T-cell (primary cell): ENCODE results near the gene ETFA. TPM values are rescaled to one million over a fixed set of nuclear protein-coding genes. Genes with fewer than 3 reads are reported as not detected.

ENCODE experiments used
- ATAC-seq, 4 experiments: fragments of 200-7000 bp in 3 of 4; fragments of 150-1000 bp in 1 of 4; cut with Tn5 transposase; replicated peaks in 1 of 4; 1 replicate in 3 of 4; 2 replicates in 1 of 4; pipeline ENCODE4 v1.10.0; 2021; ENCODE audit warnings: moderate library complexity in 3 of 4, mild to moderate bottlenecking in 2 of 4, moderate number of reproducible peaks in 1 of 4
- CTCF ChIA-PET, 2 donors: fragments of 300-600 bp; sonication (Branson Sonifier 250); formaldehyde crosslinking; loops; one replicate each; lab custom pipeline; 2022; ENCODE audit warnings: antibody characterized with exemption in 2 of 2; lab: Charles Lee
- POLR2A ChIA-PET, 2 donors: fragments of 300-600 bp; sonication (Branson Sonifier 250); formaldehyde crosslinking; loops; one replicate each; lab custom pipeline; 2022; ENCODE audit warnings: antibody characterized with exemption in 2 of 2; lab: Charles Lee
- DNase-seq, 35 experiments: peaks; one replicate each; pipeline versions ENCODE4 v3.0.0 to v3.0.0-alpha.2; 2013 to 2023
- H3K27ac ChIP-seq: one replicate; pipeline ENCODE4 v1.5.1; 2013; ENCODE audit warnings: low read length
- H3K27me3 ChIP-seq, 2 experiments: replicated peaks in 1 of 2; 1 replicate in 1 of 2; 2 replicates in 1 of 2; pipeline versions ENCODE4 v1.6.1 to v1.7.0; 2013; ENCODE audit warnings: low read length in 1 of 2, mixed read lengths in 1 of 2; ENCODE audit not compliant: control insufficient read depth in 2 of 2, insufficient read depth in 2 of 2; ENCODE audit errors: extremely low read depth in 1 of 2
- H3K36me3 ChIP-seq, 2 donors: 1 replicate in 1 of 2; 2 replicates in 1 of 2; pipeline versions ENCODE4 v1.6.1 to v1.7.0; 2013; ENCODE audit warnings: low read length in 1 of 2; ENCODE audit not compliant: control insufficient read depth in 2 of 2, insufficient read depth in 1 of 2; ENCODE audit errors: extremely low read depth in 1 of 2
- H3K4me1 ChIP-seq, 2 experiments: 1 replicate in 1 of 2; 2 replicates in 1 of 2; pipeline versions ENCODE4 v1.6.1 to v1.7.0; 2013; ENCODE audit warnings: low read length in 2 of 2, mixed read lengths in 1 of 2; ENCODE audit not compliant: insufficient read depth in 2 of 2, control insufficient read depth in 1 of 2; ENCODE audit errors: extremely low read depth in 1 of 2
- H3K4me3 ChIP-seq, 2 donors: 1 replicate in 1 of 2; 2 replicates in 1 of 2; pipeline versions ENCODE4 v1.5.1 to v1.7.0; 2013; ENCODE audit warnings: mild to moderate bottlenecking in 2 of 2, low read length in 1 of 2, moderate library complexity in 1 of 2; ENCODE audit not compliant: control insufficient read depth in 1 of 2; ENCODE audit errors: extremely low read depth in 1 of 2
- H3K9me3 ChIP-seq: 2 replicates; pipeline ENCODE4 v1.7.0; 2013
- H3K27ac Mint-ChIP-seq, 2 donors: one replicate each; pipeline ENCODE4 v1.8.0; 2020 to 2021; ENCODE audit warnings: mild to moderate bottlenecking in 2 of 2, mixed read lengths in 2 of 2
- H3K27me3 Mint-ChIP-seq, 2 donors: one replicate each; pipeline ENCODE4 v1.8.0; 2021 to 2022; ENCODE audit warnings: mixed read lengths in 2 of 2
- H3K36me3 Mint-ChIP-seq: one replicate; pipeline ENCODE4 v1.8.0; 2021; ENCODE audit warnings: mixed read lengths
- H3K4me1 Mint-ChIP-seq, 3 donors: one replicate each; pipeline ENCODE4 v1.8.0; 2020 to 2022; ENCODE audit warnings: mixed read lengths in 3 of 3, mild to moderate bottlenecking in 1 of 3
- H3K4me3 Mint-ChIP-seq, 3 donors: one replicate each; pipeline ENCODE4 v1.8.0; 2020 to 2022; ENCODE audit warnings: mild to moderate bottlenecking in 3 of 3, mixed read lengths in 3 of 3, moderate library complexity in 3 of 3
- H3K9me3 Mint-ChIP-seq, 3 donors: one replicate each; pipeline ENCODE4 v1.8.0; 2020 to 2022; ENCODE audit warnings: mixed read lengths in 3 of 3
- WGBS: methylation state at CpG from one replicate; pipeline ENCODE4 v1.1.5; 2013; ENCODE audit warnings: missing lambda C conversion rate; ENCODE audit not compliant: insufficient coverage; 5-methylcytosine and 5-hydroxymethylcytosine counted together
- total RNA-seq, 35 experiments: library from RNA in 6 of 35; stranded (reverse) in 6 of 35; fragments of 120-200 nt in 1 of 35; gene quantifications; one replicate each; pipeline versions ENCODE4 v1.2.1 to v1.2.4 and lab custom pipeline; 2013 to 2026

ETFA gene
- total RNA-seq, 5 donors from 2014 or later (not counting 1 experiment from before 2014, with no cell fraction given), result 34.6 to 53.9 (median 50.4) TPM

DNA sequence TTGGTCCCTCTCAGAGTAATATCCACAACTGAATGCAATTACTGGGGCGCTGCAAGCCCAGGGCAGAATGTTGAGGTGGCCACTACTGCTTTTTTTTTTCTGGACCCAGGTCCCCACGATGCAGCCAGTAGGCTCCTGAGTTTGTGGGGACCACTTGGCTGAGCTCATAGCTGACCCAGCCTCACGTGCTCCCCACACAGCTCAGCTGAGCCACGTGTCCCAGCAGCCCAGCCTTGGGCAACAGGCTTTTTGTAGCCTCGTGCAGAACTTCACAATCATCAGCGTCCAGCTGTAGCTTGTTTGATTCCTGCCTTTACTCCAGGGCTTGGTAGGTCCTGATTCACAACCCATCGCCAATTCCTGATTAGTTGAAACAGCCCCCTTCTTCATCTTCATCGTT lies 117.3 kb downstream of the ETFA start:
- Mint-ChIP-seq H3K4me3 (no peak overlapping the region), H3K4me1 (peaks cover 13 to 15% (median 13%) of the 10 kb centered on the region in 3 donors), H3K27me3 (peaks cover 19 to 23% of the 10 kb centered on the region in 2 donors), H3K9me3 (no peaks in the 10 kb centered on the region), H3K27ac (no peak overlapping the region), H3K36me3 (no peaks in the 10 kb centered on the region)
- ATAC-seq (no peak), DNase-seq (no peak)
- Histone ChIP-seq H3K36me3 (peaks cover 0 to 2% of the 10 kb centered on the region in 2 donors), H3K27me3 (peaks cover 0 to 39% of the 10 kb centered on the region in 2 experiments), H3K4me3 (no peak overlapping the region), H3K27ac (no peak overlapping the region), H3K9me3 (no peaks in the 10 kb centered on the region), H3K4me1 (peaks cover 0 to 15% of the 10 kb centered on the region in 2 experiments)
- CTCF ChIA-PET, result interaction anchor here in 1 of 2 donors (1.3 kb wide), 1 partner anchor 10 kb away, joined by 3 read pairs; no protein-coding TSS in a partner anchor
- POLR2A ChIA-PET, result interaction anchor here in 1 of 2 donors (0.5 kb wide), 1 partner anchor 1386 kb away, joined by 3 read pairs; no protein-coding TSS in a partner anchor
- WGBS, result 69% methylated on average over 8 of the region's 8 CpGs

DNA sequence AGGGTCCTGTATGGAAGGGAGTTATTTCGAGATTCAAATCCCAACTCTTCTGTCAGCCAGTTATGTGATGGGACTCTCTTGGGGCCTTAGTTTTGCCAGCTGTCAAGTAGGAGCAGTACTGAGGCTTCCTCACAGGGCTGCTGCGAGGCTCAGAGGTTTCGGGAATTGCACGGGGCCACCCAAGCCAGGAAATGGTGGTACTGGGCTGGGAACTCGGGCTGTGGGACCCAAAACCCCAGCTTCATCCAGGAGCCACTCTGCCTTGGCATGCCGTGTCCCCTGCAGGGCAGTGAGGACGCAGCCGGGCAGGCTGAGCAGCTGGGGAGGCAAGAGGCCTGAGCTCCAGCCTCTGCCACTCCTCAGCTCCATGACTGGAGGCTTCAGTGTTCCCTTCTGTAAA lies 118.6 kb downstream of the ETFA start:
- Mint-ChIP-seq H3K4me1 (peaks cover 13 to 15% (median 13%) of the 10 kb centered on the region in 3 donors), H3K36me3 (no peaks in the 10 kb centered on the region), H3K4me3 (no peak overlapping the region), H3K27ac (no peak overlapping the region), H3K27me3 (peaks cover 28 to 33% of the 10 kb centered on the region in 2 donors), H3K9me3 (no peaks in the 10 kb centered on the region)
- Histone ChIP-seq H3K4me3 (no peak overlapping the region), H3K4me1 (peaks cover 0 to 15% of the 10 kb centered on the region in 2 experiments), H3K36me3 (peaks cover 0 to 2% of the 10 kb centered on the region in 2 donors), H3K27me3 (peaks cover 0 to 40% of the 10 kb centered on the region in 2 experiments), H3K9me3 (no peaks in the 10 kb centered on the region), H3K27ac (no peak overlapping the region)
- DNase-seq, result no peak
- POLR2A ChIA-PET, result no interaction called here
- no peak for ATAC-seq
- CTCF ChIA-PET, result interaction anchor here (0.6 to 1.3 kb wide), 2 partner anchors 8 to 1351 kb away, joined by 3 read pairs; no protein-coding TSS in a partner anchor
- WGBS, result 96% methylated on average over 7 of the region's 8 CpGs

DNA sequence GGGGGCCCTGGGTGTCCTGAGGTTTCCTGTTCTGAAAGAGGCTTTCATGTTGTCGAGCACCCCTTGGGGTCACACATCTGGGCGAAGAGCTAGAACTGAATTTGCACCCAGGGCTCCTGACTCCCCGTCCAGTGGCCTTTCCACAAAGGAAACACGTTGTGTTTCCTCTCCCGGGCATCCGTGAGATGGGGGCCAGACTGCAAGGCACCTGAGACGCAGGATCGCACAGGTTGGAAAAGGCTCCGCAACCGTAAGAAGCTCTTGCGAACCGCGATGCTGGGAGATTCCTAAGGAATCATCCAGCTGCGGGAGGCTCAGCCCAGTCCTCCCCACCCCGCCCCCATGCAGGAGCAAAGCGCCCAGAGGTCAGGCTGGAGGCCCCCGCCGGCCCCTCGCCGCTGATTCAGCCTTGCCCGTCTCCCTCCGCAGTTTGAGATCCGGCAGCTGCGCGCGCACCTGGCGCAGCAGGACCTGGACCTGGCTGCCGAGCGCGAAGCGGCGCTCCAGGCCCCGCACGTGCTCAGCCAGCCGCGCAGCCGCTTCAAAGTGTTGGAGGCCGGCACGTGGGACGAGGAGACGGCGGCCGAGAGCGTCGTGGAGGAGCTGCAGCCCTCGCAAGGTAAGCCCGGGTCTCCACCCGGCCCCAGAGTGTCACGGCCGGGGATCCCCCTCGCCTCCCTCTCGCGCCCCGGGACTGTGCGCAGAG lies 119.6 kb downstream of the ETFA start:
- Histone ChIP-seq H3K36me3 (no peaks in the 10 kb centered on the region), H3K27me3 (peaks cover 0 to 50% of the 10 kb centered on the region in 2 experiments), H3K27ac (no peak overlapping the region), H3K4me1 (peaks cover 0 to 15% of the 10 kb centered on the region in 2 experiments), H3K9me3 (no peaks in the 10 kb centered on the region), H3K4me3 (no peak overlapping the region)
- WGBS, result 62% methylated on average over 54 of the region's 55 CpGs
- no peaks in the 10 kb centered on the region for H3K36me3 Mint-ChIP-seq
- no peak overlapping the region for H3K27ac Mint-ChIP-seq
- POLR2A ChIA-PET, result no interaction called here
- DNase-seq (no peak), ATAC-seq (no peak)
- peaks cover 31 to 37% of the 10 kb centered on the region in 2 donors for H3K27me3 Mint-ChIP-seq
- peak overlapping the region in 1 of 3 donors; percentile 6 for H3K4me3 Mint-ChIP-seq
- no peaks in the 10 kb centered on the region for H3K9me3 Mint-ChIP-seq
- peaks cover 13 to 15% (median 13%) of the 10 kb centered on the region in 3 donors for H3K4me1 Mint-ChIP-seq
- CTCF ChIA-PET, result interaction anchor here in 1 of 2 donors (1.0 kb wide), 1 partner anchor 676 kb away, joined by 4 read pairs; no protein-coding TSS in a partner anchor

DNA sequence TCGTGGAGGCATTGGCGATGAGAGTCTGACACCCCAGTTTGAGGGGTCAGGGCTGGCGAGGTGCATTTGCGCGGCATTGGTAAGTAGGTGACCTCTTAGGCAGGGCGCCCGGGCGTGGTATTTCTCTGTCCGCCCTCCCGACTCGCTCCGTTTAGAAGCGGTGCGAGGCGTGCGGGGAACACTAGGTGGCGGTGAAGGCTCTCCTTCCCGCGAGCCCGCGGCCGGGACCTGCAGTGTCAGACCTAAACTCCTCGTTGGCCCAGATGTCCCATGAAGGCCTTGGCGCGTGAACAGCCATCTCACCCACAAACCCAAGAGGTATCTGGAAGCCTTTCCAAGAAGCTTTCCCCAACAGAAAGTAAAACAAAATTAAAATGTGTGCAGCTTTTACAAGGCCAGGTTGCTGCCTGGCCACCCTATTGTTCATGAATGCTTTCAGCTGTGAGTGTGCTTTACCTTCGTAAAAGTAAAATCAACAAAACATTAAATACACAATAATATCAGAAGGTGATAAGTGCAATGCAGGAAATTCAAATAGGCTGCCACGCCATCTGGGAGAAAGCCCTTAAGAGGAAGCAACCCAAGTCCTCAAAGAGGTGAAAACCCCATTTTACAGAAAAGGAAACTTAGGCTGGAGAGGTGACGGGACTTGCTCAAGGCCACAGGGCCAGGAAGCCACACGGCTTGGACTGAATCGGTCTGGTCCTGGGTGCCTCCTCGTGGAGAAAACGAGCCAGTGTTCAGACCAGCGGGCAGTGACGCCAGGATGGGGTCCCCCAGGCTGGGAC lies 120.3 kb downstream of the ETFA start:
- H3K27ac Mint-ChIP-seq, result no peak overlapping the region
- H3K9me3 Mint-ChIP-seq, result no peaks in the 10 kb centered on the region
- ChIA-PET CTCF (interaction anchor here in 1 of 2 donors (1.0 kb wide), 1 partner anchor 676 kb away, joined by 4 read pairs; no protein-coding TSS in a partner anchor), POLR2A (no interaction called here)
- Histone ChIP-seq H3K9me3 (no peaks in the 10 kb centered on the region), H3K4me1 (peaks cover 0 to 15% of the 10 kb centered on the region in 2 experiments), H3K27ac (no peak overlapping the region), H3K27me3 (peaks cover 0 to 57% of the 10 kb centered on the region in 2 experiments), H3K4me3 (no peak overlapping the region), H3K36me3 (no peaks in the 10 kb centered on the region)
- H3K4me1 Mint-ChIP-seq, result peaks cover 13 to 15% (median 13%) of the 10 kb centered on the region in 3 donors
- DNase-seq (peak; percentile 5 to 70 (median 52)), ATAC-seq (peak; percentile 78 to 90 (median 88))
- peaks cover 34 to 42% of the 10 kb centered on the region in 2 donors for H3K27me3 Mint-ChIP-seq
- WGBS, result 8% methylated on average over 32 of the region's 34 CpGs
- H3K36me3 Mint-ChIP-seq, result no peaks in the 10 kb centered on the region
- peak overlapping the region; percentile 45 to 51 (median 45) for H3K4me3 Mint-ChIP-seq

DNA sequence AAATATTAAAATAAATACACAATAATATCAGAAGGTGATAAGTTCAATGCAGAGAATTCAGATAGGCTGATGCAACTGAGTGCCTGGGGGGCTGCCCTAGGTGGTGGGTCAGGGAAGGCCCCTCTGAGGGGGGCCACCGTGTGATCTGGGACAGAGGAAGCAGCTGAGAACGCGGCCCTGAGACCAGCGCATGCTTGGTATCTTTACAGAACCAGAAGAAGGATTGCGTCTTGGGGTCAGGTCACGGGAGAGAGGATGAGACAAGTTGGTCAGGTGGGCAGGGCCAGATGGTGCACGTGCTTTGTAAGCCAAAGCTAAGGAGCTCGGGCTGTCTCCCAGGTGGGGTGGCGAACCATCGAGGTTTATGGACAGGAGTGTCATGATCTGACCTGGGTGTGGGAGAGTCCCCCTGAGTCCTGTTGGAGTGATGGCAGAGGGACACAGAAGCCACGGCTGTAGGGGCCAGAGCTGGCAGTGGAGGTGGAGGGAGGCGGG lies 121.2 kb downstream of the ETFA start:
- POLR2A ChIA-PET, result no interaction called here
- Mint-ChIP-seq H3K27ac (no peak overlapping the region), H3K4me1 (peaks cover 13 to 15% (median 13%) of the 10 kb centered on the region in 3 donors), H3K27me3 (peaks cover 36 to 48% of the 10 kb centered on the region in 2 donors), H3K36me3 (no peaks in the 10 kb centered on the region), H3K9me3 (no peaks in the 10 kb centered on the region), H3K4me3 (peak overlapping the region in 1 of 3 donors; percentile 45)
- no peaks in the 10 kb centered on the region for H3K36me3 ChIP-seq
- 69% methylated on average over 12 of the region's 12 CpGs for WGBS
- no peak overlapping the region for H3K4me3 ChIP-seq
- no peaks in the 10 kb centered on the region for H3K9me3 ChIP-seq
- CTCF ChIA-PET, result interaction anchor here in 1 of 2 donors (0.6 kb wide), 1 partner anchor 129 kb away, joined by 3 read pairs; no protein-coding TSS in a partner anchor
- no peak for ATAC-seq
- H3K4me1 ChIP-seq, result peaks cover 0 to 15% of the 10 kb centered on the region in 2 experiments
- no peak for DNase-seq
- peaks cover 0 to 61% of the 10 kb centered on the region in 2 experiments for H3K27me3 ChIP-seq
- no peak overlapping the region for H3K27ac ChIP-seq

DNA sequence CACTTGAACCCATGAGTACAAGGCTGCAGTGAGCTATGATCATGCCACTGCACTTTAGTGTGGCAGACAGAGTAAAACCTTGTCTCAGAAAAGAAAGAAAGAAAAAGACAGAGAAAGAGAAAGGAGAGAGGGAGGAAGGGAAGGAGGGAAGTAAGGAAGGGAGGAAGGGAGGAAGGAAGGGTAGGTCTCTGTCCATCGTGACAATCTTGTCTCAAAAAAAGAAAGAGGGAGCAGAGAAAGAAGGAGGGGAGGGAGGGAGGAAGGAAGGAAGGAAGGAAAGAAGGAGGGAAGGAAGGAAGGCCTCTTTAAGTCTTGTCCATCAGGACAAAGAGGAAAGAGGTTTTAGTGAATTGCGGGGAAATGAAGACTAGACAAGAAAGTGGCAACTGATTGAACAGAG lies 122.2 kb downstream of the ETFA start:
- Mint-ChIP-seq H3K4me1 (peaks cover 13 to 15% (median 13%) of the 10 kb centered on the region in 3 donors), H3K9me3 (no peaks in the 10 kb centered on the region), H3K4me3 (no peak overlapping the region), H3K36me3 (no peaks in the 10 kb centered on the region), H3K27ac (no peak overlapping the region), H3K27me3 (peaks cover 38 to 50% of the 10 kb centered on the region in 2 donors)
- Histone ChIP-seq H3K9me3 (no peaks in the 10 kb centered on the region), H3K36me3 (no peaks in the 10 kb centered on the region), H3K27ac (no peak overlapping the region), H3K4me1 (peaks cover 0 to 15% of the 10 kb centered on the region in 2 experiments), H3K27me3 (peaks cover 0 to 66% of the 10 kb centered on the region in 2 experiments), H3K4me3 (no peak overlapping the region)
- WGBS, result 47% methylated on average over 2 of the region's 2 CpGs
- DNase-seq (no peak), ATAC-seq (no peak)
- CTCF ChIA-PET, result no interaction called here
- POLR2A ChIA-PET, result no interaction called here
